Measurements from ENCODE around the gene OGT.
"Not testable (repeated sequence)": the region's sequence is repeated elsewhere in the genome, so short reads cannot be mapped to it uniquely, and the experiment has no call there.

OGT gene

GRCh38 chrX:71532753-71533425 lies at the start of gene OGT:
TSS of gene OGT (plus strand) at chrX:71533104. CDS start at chrX:71533300, 196 bp downstream.
- TF ChIP-seq CTCF (IDR thresholded peaks at IDR 0.05; ENCODE audit: low read depth, low read length), result no peak

GRCh38 chrX:71487814-71488213 lies 45.1 kb upstream of the OGT start:
- DNase-seq, result no peak
- no peaks in the 10 kb centered on the region for H3K36me3 ChIP-seq
- H3K9me3 ChIP-seq (ENCODE audit: severe bottlenecking), result no peaks in the 10 kb centered on the region
- no peak for TF ChIP-seq CTCF (IDR thresholded peaks at IDR 0.05; ENCODE audit: low read depth, low read length)
- H3K27me3 ChIP-seq (ENCODE audit: insufficient read depth, low read depth, severe bottlenecking), result peaks cover 7% of the 10 kb centered on the region
- no peak overlapping the region for H3K27ac ChIP-seq
- H3K4me3 ChIP-seq (ENCODE audit: low read depth, low read length), result no peak overlapping the region

More at GRCh38 chrX:71532753-71533425, at the start of gene OGT:
- DNase-seq, result peak; percentile 94
- Histone ChIP-seq H3K27me3 (ENCODE audit: insufficient read depth, low read depth, severe bottlenecking) (peaks cover 8% of the 10 kb centered on the region), H3K4me3 (ENCODE audit: low read depth, low read length) (peak within 1 kb of the TSS; percentile 60), H3K9me3 (ENCODE audit: severe bottlenecking) (no peaks in the 10 kb centered on the region), H3K27ac (peak within 1 kb of the TSS; percentile 89), H3K36me3 (peaks cover 3% of the 10 kb centered on the region; the same call in 1 of the 2 replicates)

GRCh38 chrX:71489540-71489939 lies 43.4 kb upstream of the OGT start:
- DNase-seq, result no peak
- Histone ChIP-seq H3K9me3 (ENCODE audit: severe bottlenecking) (no peaks in the 10 kb centered on the region), H3K4me3 (ENCODE audit: low read depth, low read length) (no peak overlapping the region), H3K27ac (no peak overlapping the region), H3K27me3 (ENCODE audit: insufficient read depth, low read depth, severe bottlenecking) (peaks cover 7% of the 10 kb centered on the region), H3K36me3 (no peaks in the 10 kb centered on the region)
- no peak for TF ChIP-seq CTCF (IDR thresholded peaks at IDR 0.05; ENCODE audit: low read depth, low read length)

- no peak for DNase-seq
- no peak for TF ChIP-seq CTCF (IDR thresholded peaks at IDR 0.05; ENCODE audit: low read depth, low read length)
- Histone ChIP-seq H3K27ac (no peak overlapping the region), H3K9me3 (ENCODE audit: severe bottlenecking) (no peaks in the 10 kb centered on the region), H3K27me3 (ENCODE audit: insufficient read depth, low read depth, severe bottlenecking) (peaks cover 7% of the 10 kb centered on the region), H3K4me3 (ENCODE audit: low read depth, low read length) (no peak overlapping the region), H3K36me3 (no peaks in the 10 kb centered on the region)
These were observed 40.5 kb upstream of the OGT start for GRCh38 chrX:71492231-71493065.

- Histone ChIP-seq H3K4me3 (ENCODE audit: low read depth, low read length) (no peak overlapping the region), H3K27me3 (ENCODE audit: insufficient read depth, low read depth, severe bottlenecking) (peaks cover 3% of the 10 kb centered on the region), H3K36me3 (no peaks in the 10 kb centered on the region), H3K9me3 (ENCODE audit: severe bottlenecking) (no peaks in the 10 kb centered on the region), H3K27ac (no peak overlapping the region)
- DNase-seq, result no peak
- TF ChIP-seq CTCF (IDR thresholded peaks at IDR 0.05; ENCODE audit: low read depth, low read length), result no peak
These were observed 39.7 kb upstream of the OGT start for GRCh38 chrX:71493111-71493613.

- H3K4me3 ChIP-seq (ENCODE audit: low read depth, low read length); H3K27ac ChIP-seq; H3K27me3 ChIP-seq (ENCODE audit: insufficient read depth, low read depth, severe bottlenecking); H3K9me3 ChIP-seq (ENCODE audit: severe bottlenecking); DNase-seq; H3K36me3 ChIP-seq: not testable (repeated sequence)
These were observed 36.9 kb upstream of the OGT start for GRCh38 chrX:71495979-71496378.

Data from WERI-Rb-1 (cell line).